Endothelial cell (in vitro differentiated cells): ENCODE data around the gene TMEM18. TPM values are rescaled to one million over a fixed set of nuclear protein-coding genes. Genes with fewer than 3 reads are reported as not detected.

ENCODE experiments used
- DNase-seq: peaks from one replicate; pipeline ENCODE4 v3.0.0; 2021; ENCODE audit warnings: low spot score
- H3K27ac Mint-ChIP-seq: one replicate; pipeline ENCODE4 v1.8.0; 2021; ENCODE audit warnings: mixed read lengths, inconsistent platforms; ENCODE audit not compliant: unreplicated experiment
- H3K27me3 Mint-ChIP-seq: one replicate; pipeline ENCODE4 v1.8.0; 2021; ENCODE audit warnings: mild to moderate bottlenecking, moderate library complexity, mixed read lengths, inconsistent platforms; ENCODE audit not compliant: unreplicated experiment
- H3K36me3 Mint-ChIP-seq: one replicate; pipeline ENCODE4 v1.8.0; 2021; ENCODE audit warnings: mild to moderate bottlenecking, low read depth, mixed read lengths, inconsistent platforms; ENCODE audit not compliant: unreplicated experiment
- H3K4me1 Mint-ChIP-seq: one replicate; pipeline ENCODE4 v1.8.0; 2021; ENCODE audit warnings: mild to moderate bottlenecking, mixed read lengths, inconsistent platforms; ENCODE audit not compliant: unreplicated experiment
- H3K4me3 Mint-ChIP-seq: one replicate; pipeline ENCODE4 v1.8.0; 2021; ENCODE audit warnings: mild to moderate bottlenecking, mixed read lengths, inconsistent platforms; ENCODE audit not compliant: unreplicated experiment
- H3K9me3 Mint-ChIP-seq: one replicate; pipeline ENCODE4 v1.8.0; 2021; ENCODE audit warnings: mixed read lengths, inconsistent platforms; ENCODE audit not compliant: unreplicated experiment
- total RNA-seq: library from RNA; stranded (reverse); fragmentation: NEBNext Ultra II Directional; extraction: Animal tissue kit (Norgen Biotek cat#: 25700); gene quantifications from one replicate; pipeline ENCODE4 v1.2.1, GENCODE V29; 2021; ENCODE audit not compliant: unreplicated experiment
- TF ChIP-seq, protein P1 (sequence below): fragments of 200-600 bp; sonication (generic); IDR thresholded peaks from one replicate; pipeline ENCODE4 v1.5.0; 2021; ENCODE audit warnings: antibody characterized with exemption; ENCODE audit not compliant: unreplicated experiment

TMEM18 gene
- total RNA-seq, 1 donor from 2014 or later, result 26.3 TPM

DNA sequence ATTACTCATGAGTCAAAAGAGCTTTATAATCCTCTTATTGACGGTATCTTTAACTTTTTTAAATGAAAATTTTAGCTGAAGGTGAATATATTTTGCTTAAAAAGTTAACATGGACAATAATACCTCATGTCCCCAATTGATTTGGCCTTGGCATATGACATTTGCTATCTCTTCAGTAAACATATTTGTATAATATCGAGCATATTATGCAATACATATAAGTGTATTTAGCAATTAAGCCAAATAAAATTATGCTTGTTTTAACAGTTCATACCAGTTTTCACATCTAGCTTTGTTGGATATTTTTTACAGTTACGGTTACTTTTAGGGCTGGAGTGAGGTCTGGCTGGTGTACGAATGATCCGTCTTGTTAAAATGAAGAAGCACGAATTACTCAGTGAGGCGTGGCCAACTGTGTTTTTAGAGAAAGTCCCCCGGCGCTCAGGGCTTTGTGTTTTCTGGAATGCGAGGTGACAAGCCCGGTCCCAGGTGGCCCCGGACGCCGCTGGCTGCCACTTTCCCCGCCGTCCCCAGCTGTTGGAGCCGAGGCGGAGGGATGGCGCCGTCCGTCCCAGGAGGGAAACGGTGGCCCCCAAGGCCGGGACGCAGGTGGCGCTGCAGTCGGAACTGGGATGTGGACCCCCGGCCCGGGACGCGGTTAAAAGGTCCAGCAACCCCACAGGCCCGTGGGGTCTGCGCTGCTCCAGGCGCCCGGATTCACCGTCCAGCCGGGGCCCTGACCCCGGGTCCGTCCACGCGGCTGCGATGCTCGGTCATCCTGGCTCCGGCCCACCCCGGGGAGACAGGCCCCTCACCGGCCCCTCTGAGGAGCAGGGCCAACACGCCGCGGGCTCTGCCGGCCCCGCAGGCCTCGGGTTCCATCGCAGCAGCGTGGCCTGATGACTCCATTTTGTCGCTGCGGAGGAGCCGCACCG lies 41.3 kb downstream of the TMEM18 start:
- H3K4me1 Mint-ChIP-seq, result peaks cover 6% of the 10 kb centered on the region
- TF ChIP-seq, protein P1, sequence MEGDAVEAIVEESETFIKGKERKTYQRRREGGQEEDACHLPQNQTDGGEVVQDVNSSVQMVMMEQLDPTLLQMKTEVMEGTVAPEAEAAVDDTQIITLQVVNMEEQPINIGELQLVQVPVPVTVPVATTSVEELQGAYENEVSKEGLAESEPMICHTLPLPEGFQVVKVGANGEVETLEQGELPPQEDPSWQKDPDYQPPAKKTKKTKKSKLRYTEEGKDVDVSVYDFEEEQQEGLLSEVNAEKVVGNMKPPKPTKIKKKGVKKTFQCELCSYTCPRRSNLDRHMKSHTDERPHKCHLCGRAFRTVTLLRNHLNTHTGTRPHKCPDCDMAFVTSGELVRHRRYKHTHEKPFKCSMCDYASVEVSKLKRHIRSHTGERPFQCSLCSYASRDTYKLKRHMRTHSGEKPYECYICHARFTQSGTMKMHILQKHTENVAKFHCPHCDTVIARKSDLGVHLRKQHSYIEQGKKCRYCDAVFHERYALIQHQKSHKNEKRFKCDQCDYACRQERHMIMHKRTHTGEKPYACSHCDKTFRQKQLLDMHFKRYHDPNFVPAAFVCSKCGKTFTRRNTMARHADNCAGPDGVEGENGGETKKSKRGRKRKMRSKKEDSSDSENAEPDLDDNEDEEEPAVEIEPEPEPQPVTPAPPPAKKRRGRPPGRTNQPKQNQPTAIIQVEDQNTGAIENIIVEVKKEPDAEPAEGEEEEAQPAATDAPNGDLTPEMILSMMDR, result no peak
- no peaks in the 10 kb centered on the region for H3K36me3 Mint-ChIP-seq
- H3K27ac Mint-ChIP-seq, result no peak overlapping the region
- H3K4me3 Mint-ChIP-seq, result no peak overlapping the region
- DNase-seq, result no peak
- H3K9me3 Mint-ChIP-seq, result no peaks in the 10 kb centered on the region
- H3K27me3 Mint-ChIP-seq, result peaks cover 2% of the 10 kb centered on the region

GRCh38 chr2:634636-635388 lies 42.4 kb downstream of the TMEM18 start:
- Mint-ChIP-seq H3K4me1 (peaks cover 6% of the 10 kb centered on the region), H3K27ac (no peak overlapping the region), H3K27me3 (peaks cover 2% of the 10 kb centered on the region), H3K4me3 (no peak overlapping the region), H3K9me3 (no peaks in the 10 kb centered on the region), H3K36me3 (no peaks in the 10 kb centered on the region)
- no peak for DNase-seq
- TF ChIP-seq, protein P1, result no peak

DNA sequence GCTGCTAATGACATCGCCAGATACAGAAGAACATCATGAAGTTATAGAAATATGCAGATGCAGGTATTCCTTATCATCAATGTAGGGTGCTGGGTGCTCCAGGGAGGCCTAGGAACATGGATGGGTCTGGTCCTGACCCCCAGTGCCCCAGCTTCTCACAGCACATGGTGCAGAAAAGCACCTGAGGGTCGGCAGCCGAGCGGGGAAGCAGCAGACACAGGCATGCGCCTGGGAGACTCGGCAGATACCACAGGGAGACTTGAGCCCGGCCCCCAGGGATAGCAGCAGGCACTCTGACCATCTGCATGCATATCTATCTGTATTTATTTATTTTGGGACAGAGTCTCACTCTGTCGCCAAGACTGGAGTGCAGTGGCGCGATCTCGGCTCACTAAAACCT lies 43.2 kb downstream of the TMEM18 start:
- DNase-seq, result no peak
- Mint-ChIP-seq H3K9me3 (no peaks in the 10 kb centered on the region), H3K27ac (no peak overlapping the region), H3K27me3 (peaks cover 2% of the 10 kb centered on the region), H3K4me1 (peaks cover 6% of the 10 kb centered on the region), H3K4me3 (no peak overlapping the region), H3K36me3 (no peaks in the 10 kb centered on the region)
- TF ChIP-seq, protein P1, result no peak

GRCh38 chr2:633371-633770 lies 43.8 kb downstream of the TMEM18 start:
- DNase-seq, result no peak
- Mint-ChIP-seq H3K27me3 (peaks cover 2% of the 10 kb centered on the region), H3K27ac (no peak overlapping the region)

More at GRCh38 chr2:633371-633770, 43.8 kb downstream of the TMEM18 start:
- peaks cover 6% of the 10 kb centered on the region for H3K4me1 Mint-ChIP-seq
- no peaks in the 10 kb centered on the region for H3K9me3 Mint-ChIP-seq
- TF ChIP-seq, protein P1, result no peak
- H3K4me3 Mint-ChIP-seq, result no peak overlapping the region
- no peaks in the 10 kb centered on the region for H3K36me3 Mint-ChIP-seq
